ENCODE results near the gene CACNA1C. TPM values are rescaled to one million over a fixed set of nuclear protein-coding genes. Genes with fewer than 3 reads are reported as not detected.

The CACNA1C gene
- total RNA-seq, 1 donor from 2014 or later = 11.7 TPM

GRCh38 chr12:2486796-2487195, 434.0 kb downstream of the CACNA1C start:
- Mint-ChIP-seq H3K27ac (no peak overlapping the region), H3K4me3 (ENCODE audit: low read depth) (no peak overlapping the region), H3K9me3 (ENCODE audit: low read depth) (no peaks in the 10 kb centered on the region), H3K27me3 (peaks cover 13% of the 10 kb centered on the region), H3K4me1 (ENCODE audit: low read depth) (no peaks in the 10 kb centered on the region), H3K36me3 (ENCODE audit: insufficient read depth) (no peaks in the 10 kb centered on the region)
- no peak for TF ChIP-seq CTCF (IDR thresholded peaks at IDR 0.05; ENCODE audit: unreplicated experiment)
- DNase-seq (ENCODE audit: low spot score, unreplicated experiment) = no peak

GRCh38 chr12:2487278-2487677, 434.5 kb downstream of the CACNA1C start:
- Mint-ChIP-seq H3K4me1 (ENCODE audit: low read depth) (no peaks in the 10 kb centered on the region), H3K27ac (no peak overlapping the region), H3K4me3 (ENCODE audit: low read depth) (no peak overlapping the region), H3K27me3 (peaks cover 13% of the 10 kb centered on the region), H3K36me3 (ENCODE audit: insufficient read depth) (no peaks in the 10 kb centered on the region), H3K9me3 (ENCODE audit: low read depth) (no peaks in the 10 kb centered on the region)
- TF ChIP-seq CTCF (IDR thresholded peaks at IDR 0.05; ENCODE audit: unreplicated experiment) = no peak
- no peak for DNase-seq (ENCODE audit: low spot score, unreplicated experiment)

- Mint-ChIP-seq H3K4me3 (ENCODE audit: low read depth) (no peak overlapping the region), H3K27me3 (peaks cover 12% of the 10 kb centered on the region), H3K9me3 (ENCODE audit: low read depth) (no peaks in the 10 kb centered on the region), H3K27ac (no peak overlapping the region), H3K4me1 (ENCODE audit: low read depth) (no peaks in the 10 kb centered on the region), H3K36me3 (ENCODE audit: insufficient read depth) (no peaks in the 10 kb centered on the region)
- no peak for TF ChIP-seq CTCF (IDR thresholded peaks at IDR 0.05; ENCODE audit: unreplicated experiment)
- no peak for DNase-seq (ENCODE audit: low spot score, unreplicated experiment)
Observed at GRCh38 chr12:2488131-2488530, 435.3 kb downstream of the CACNA1C start.

- no peak overlapping the region for H3K27ac Mint-ChIP-seq
- no peaks in the 10 kb centered on the region for H3K9me3 Mint-ChIP-seq (ENCODE audit: low read depth)
- no peaks in the 10 kb centered on the region for H3K36me3 Mint-ChIP-seq (ENCODE audit: insufficient read depth)
- H3K4me1 Mint-ChIP-seq (ENCODE audit: low read depth) = no peaks in the 10 kb centered on the region
- no peak overlapping the region for H3K4me3 Mint-ChIP-seq (ENCODE audit: low read depth)
- peaks cover 15% of the 10 kb centered on the region for H3K27me3 Mint-ChIP-seq
- TF ChIP-seq CTCF (IDR thresholded peaks at IDR 0.05; ENCODE audit: unreplicated experiment) = no peak
- no peak for DNase-seq (ENCODE audit: low spot score, unreplicated experiment)
Observed at GRCh38 chr12:2488596-2488995, 435.8 kb downstream of the CACNA1C start.

GRCh38 chr12:2489275-2489674, 436.5 kb downstream of the CACNA1C start:
- H3K27me3 Mint-ChIP-seq = peaks cover 12% of the 10 kb centered on the region
- H3K36me3 Mint-ChIP-seq (ENCODE audit: insufficient read depth) = no peaks in the 10 kb centered on the region
- no peak for DNase-seq (ENCODE audit: low spot score, unreplicated experiment)
- no peak overlapping the region for H3K27ac Mint-ChIP-seq
- no peak for TF ChIP-seq CTCF (IDR thresholded peaks at IDR 0.05; ENCODE audit: unreplicated experiment)
- H3K4me3 Mint-ChIP-seq (ENCODE audit: low read depth) = no peak overlapping the region
- H3K4me1 Mint-ChIP-seq (ENCODE audit: low read depth) = no peaks in the 10 kb centered on the region
- H3K9me3 Mint-ChIP-seq (ENCODE audit: low read depth) = no peaks in the 10 kb centered on the region

All from progenitor cell of endocrine pancreas (in vitro differentiated cells).